Activated CD4-positive, CD25-positive, alpha-beta regulatory T cell treated with anti-CD3 and anti-CD28 coated beads, Interleukin-2, amount 50 U/mL, for 72 hours (primary cell): Measurements from ENCODE around the gene CPEB3.

Experiments used
- DNase-seq: peaks from one replicate; pipeline ENCODE4 v3.0.0; 2021

Gene CPEB3

GRCh38 chr10:92024700-92025099, 266.2 kb downstream of the CPEB3 start:
- no peak for DNase-seq

- DNase-seq, result no peak
Measured at GRCh38 chr10:92014620-92015019, 276.3 kb downstream of the CPEB3 start.

DNA sequence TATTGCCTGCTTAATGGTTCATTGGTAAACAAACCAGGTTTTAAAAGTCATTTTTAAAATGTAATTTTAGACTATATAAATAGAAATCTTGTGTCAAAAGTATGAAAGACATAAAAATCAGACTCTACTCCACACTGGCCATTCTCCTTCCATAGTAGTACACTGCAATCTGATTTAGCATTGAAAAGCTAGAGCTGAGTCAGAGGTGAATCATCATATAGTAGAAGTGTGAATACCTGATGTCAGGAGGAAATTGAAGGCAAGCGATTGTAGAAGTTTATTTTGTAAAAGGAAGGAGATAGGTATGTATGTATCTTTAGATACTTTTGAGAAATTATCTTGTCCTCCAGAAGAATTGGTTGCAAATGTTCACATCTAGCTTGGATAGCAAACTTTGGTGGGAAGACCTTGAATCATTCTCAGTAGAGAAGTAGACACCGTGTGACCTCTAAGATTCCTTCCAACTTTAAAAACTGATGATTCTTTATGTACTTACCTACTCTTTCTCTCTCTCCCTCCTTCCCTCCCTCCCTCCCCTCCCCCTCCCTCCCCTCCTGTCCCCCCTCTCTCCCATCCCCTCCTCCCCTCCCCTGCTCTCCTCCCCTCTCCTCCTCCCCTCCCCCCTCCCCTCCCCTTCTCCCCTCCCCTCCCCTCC, 279.2 kb downstream of the CPEB3 start:
- no peak for DNase-seq

GRCh38 chr10:92010047-92010735, 280.7 kb downstream of the CPEB3 start:
- no peak for DNase-seq

DNA sequence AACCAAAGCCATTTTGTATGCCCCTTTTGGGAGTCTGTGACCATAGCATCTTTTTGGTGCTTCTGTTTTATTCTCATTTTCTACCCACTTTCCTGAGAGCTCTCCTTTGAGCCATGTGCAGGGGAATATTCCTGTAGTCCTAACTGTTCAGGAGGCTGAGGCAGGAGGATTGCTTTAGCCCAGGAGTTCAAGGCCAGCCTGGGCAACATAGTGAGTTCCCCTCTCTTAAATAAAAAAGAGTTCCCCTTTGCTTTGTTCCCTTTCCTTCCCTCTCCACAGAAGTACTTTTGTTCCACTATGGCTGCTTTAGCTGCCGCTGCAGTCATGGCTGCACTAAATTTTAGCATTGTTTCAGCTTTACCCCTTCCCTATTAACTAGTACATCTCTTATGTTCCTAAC, 281.4 kb downstream of the CPEB3 start:
- no peak for DNase-seq

GRCh38 chr10:92005978-92006377, 284.9 kb downstream of the CPEB3 start:
- DNase-seq, result no peak

DNA sequence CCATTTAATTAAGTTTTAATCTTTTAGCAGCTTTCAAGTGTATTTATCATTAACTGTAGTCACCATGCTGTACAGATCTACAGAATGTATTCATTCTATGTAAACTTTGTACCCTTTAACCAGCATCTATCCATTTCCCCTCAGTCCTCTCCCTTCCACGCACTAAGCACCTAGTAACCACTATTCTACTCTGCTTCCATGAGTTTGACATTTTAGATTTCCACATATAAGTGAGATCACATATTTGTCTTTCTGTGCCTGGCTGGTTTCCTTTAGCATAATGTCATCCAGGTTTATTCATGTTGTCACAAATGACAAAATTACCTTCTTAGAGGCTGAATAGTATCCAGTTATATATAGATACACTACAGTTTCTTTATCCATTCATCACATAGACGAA, 287.6 kb downstream of the CPEB3 start:
- no peak for DNase-seq

GRCh38 chr10:92001995-92002394, 288.9 kb downstream of the CPEB3 start:
- no peak for DNase-seq

GRCh38 chr10:92001581-92001980, 289.3 kb downstream of the CPEB3 start:
- DNase-seq, result no peak
